Mesenteric fat pad (tissue), 1 donor: ENCODE data around the gene NDUFA6. TPM values are rescaled to one million over a fixed set of nuclear protein-coding genes. Genes with fewer than 3 reads are reported as not detected.

Experiments
- DNase-seq: peaks from one replicate; pipeline ENCODE4 v3.0.0-alpha.2; 2020; ENCODE audit warnings: low spot score
- total RNA-seq: library from RNA; stranded (reverse); fragmentation: NEBNext Ultra II Directional; extraction: Animal tissue kit (Norgen Biotek cat#: 25700); gene quantifications from one replicate; pipeline ENCODE4 v1.2.1, GENCODE V29; 2021
- donor health status: DM: yes; HTN: yes; CAD: no.

NDUFA6 gene
- total RNA-seq, 1 donor from 2014 or later: 55.8 TPM

DNA sequence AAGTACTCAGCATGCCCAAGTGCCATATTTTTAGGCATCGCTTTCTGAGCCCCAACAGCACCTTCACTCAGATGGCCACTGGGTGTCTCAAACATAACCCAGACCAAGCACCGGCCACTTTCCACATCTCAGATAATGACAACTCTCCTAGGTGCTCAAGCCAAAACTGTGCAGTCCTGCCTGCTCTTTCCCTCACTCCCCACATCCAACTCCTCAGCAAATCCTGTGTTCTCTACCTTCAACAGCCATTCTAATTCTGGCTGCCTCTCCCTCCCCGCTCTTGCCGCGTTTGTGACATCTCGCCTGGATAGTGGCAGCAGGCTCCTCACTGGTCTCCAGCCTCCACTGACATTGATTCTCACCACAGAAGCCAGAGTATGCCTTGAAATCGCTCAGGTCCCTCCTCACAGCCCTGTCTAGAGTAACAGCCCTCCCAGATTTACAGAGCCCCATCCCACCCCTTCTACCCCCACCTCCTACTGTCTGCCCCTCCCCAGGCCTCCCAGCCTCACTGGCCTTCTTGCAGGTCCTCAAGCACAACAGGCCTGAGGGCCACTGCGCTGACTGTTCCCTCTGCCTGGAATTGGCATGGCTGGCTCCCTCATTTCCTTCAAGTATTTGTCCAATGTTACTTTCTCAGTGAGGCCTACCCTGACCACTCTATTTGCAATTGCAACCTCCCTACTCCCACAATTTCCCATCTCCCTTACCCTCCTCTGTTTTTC is 17.8 kb downstream of the NDUFA6 start:
- peak; percentile 65 for DNase-seq

DNA sequence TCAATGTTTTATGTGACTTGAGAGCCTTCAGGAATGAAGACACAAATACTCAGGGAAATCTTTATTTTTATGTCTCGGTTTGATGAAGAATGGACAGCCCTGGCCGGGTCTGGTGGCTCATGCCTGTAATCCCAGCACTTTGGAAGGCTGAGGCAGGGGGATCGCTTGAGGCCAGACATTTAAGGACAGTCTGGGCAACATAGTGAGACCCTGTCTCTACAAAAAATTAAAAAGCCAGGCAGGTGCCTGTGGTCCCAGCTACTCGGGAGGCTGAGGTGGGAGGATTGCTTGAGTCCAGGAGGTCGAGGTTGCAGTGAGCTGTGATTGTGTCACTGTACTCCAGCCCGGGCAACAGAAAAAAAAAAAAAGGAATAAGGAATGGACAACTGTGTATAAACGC is 19.1 kb downstream of the NDUFA6 start:
- DNase-seq: peak; percentile 35

DNA sequence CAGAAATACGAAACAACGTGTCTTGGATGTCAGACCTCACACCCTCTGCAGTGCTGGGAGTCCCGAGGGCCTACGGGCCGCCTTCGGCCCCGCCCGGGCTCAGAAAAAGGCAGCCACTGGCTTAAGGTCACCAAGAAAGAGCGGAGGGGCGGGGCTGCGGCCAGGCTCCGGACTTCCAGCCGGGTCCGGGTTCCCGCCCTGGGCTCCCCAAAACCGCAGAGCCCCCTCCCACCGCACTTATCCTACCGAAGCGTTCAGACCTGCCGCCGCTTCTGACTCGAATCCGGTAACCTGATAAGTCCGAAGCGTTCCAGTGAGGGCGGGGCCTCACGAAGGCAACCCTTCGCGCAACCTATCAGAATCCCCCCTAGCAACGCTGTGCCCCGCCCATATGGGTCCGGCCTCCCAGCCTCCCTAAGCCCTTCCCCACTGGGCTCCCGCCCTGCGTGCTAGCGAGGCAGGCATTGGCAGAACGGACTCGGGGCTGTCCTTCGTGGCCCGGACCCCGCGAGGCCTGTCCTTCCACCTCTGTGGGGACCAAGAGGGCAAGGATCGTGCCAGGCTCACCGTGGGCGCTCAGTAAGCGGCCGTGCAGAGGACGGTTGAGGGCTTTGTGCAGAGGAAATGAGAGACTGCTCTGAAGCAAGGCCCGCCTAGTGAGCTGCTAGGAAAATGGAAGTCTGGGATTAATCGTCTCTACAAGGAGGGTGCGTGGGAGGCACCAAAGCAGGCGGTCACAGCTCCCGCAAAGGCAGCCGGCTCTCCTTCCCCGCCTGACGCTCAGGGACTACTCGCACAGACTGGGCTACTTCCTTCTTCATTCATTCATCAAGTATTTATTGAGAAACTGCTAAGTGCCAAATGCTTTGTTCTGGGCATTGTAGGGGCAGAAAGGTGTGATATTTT is 19.8 kb downstream of the NDUFA6 start, which contains the start of gene NAGA:
TSS of gene NAGA (minus strand) at position 296 of the 906 bp plus-strand sequence. CDS start 515 bp downstream, outside the sequence.
- DNase-seq: peak; percentile 97

DNA sequence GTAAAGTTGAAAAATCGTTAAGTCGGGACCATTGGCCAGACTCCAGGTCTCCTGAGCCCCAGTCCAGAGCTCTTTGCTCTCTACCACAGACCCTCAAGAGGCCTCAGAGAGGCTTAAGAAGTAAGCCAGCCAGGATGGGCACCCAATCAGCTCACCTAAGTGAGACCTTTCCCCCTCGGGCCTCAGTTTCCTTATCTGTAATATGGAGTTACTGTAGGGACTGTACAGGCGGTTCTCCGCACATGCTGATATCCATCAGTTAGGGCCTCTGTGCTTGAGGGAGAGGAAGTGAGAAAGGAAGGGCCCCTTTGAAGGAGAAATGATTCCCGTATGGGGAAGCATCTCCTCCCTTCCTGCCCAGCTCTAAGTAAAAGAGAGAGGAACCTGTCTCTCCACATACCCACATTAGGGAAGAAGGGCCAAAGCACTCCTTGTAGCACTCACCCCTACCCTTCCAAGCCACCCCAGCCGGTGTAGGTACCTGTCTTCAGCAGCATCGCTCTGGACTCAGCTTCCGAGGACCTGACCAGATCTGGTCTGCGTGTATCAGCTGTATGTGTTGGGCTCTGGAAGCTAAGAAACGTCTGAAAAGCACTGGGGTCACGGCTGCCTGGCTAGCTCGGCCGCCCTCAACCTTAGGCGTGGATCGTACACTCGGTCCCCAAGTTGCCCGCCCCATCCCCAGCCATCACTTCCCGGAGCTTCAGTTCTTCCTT is 20.6 kb downstream of the NDUFA6 start:
- DNase-seq: peak; percentile 28

DNA sequence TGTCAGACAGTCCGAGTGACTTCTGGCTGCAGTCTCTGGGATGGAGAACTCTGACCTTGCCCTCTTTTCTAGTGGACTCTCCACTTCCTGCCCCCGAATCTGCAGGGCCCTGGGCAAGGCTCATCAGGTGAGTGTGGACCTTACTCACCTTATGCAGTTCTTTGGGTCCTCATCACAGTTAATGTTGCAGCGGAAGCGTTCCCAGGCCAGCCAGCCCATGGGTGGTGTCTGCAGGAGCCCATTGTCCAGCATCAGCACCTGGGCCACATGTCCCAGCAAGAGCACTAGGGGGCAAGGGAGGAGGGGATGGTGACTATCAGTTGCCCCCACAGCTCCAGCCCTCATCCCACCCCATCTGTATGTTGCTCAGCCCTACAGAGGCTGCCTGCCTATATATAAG is 22.3 kb downstream of the NDUFA6 start:
- DNase-seq: peak; percentile 59

DNA sequence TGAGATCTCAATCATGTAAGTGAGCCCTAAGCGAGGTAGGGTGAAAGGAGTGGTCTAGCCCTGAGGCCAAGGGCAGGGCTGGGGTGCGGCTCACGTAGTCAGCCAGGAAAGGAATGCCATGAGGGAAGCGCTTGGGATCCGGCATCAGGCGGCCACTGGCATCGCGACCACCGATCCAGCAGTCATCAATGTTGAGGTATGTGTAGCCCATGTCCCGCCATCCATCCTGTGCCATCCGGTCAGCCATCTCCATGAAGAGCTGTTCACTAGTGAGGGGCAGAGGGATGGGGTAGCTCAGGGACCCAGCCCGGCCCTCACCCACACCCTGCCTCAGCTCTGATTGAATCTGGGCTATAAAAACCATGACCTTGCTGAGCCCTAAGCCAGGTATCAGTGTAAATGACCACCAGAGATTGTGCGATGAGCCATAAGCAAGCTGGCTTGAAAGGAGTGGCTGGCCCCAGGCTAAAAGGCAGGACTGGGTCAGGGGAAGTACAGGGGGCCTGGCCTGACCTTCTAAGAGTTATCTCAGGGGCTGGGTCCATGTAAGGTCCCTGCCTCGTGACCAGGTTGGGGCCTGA is 22.8 kb downstream of the NDUFA6 start:
- peak; percentile 65 for DNase-seq

DNA sequence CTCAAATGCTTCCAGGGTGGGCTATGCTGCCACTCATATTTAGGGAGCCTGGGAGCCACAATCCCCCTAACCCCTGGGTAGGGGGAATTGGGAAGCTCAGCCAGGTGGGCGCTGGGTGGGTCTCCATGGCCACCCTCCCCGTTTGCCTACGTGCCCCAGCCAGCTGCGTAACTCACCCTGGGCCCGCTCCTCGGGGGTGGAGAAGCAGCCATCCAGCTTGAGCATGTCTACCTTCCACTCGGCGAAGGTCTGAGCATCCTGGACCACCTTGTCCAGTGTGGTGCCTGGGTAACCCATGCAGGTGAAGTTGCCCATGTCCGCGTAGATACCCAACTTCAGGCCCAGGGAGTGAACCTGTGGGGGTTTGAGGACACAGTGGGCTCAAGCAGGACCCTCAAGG is 23.6 kb downstream of the NDUFA6 start:
- peak; percentile 72 for DNase-seq

DNA sequence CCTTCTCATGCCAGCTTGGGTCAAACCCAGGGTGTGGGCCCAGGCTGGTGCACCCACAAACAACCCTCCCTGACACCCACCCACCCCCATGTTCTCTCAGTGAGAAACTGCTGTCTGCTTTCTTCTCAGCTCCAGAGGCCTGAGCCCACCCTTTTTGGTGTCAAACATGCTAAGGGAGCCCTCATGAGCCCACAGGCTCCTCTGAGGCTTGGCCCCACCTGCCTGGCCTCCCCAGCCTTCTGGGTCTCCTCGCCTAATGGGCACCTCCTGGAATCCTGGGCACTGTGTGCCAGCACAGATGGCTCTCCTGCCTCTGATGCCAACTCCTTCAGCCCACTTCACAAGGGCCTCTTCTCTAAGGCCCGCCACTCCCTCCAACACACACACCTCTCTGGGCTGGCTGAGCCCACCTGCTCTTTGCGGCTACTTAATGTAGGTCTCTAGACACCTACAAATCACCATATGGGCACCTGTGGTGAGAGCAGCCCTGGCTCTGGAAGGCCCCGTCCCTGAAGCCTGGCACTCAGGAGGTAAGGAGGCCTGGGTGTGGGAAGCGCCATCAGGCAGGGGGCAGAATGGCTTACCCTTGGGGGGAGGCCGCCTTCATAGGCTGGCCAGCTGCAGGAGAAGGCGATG is 24.3 kb downstream of the NDUFA6 start:
- peak; percentile 62 for DNase-seq

DNA sequence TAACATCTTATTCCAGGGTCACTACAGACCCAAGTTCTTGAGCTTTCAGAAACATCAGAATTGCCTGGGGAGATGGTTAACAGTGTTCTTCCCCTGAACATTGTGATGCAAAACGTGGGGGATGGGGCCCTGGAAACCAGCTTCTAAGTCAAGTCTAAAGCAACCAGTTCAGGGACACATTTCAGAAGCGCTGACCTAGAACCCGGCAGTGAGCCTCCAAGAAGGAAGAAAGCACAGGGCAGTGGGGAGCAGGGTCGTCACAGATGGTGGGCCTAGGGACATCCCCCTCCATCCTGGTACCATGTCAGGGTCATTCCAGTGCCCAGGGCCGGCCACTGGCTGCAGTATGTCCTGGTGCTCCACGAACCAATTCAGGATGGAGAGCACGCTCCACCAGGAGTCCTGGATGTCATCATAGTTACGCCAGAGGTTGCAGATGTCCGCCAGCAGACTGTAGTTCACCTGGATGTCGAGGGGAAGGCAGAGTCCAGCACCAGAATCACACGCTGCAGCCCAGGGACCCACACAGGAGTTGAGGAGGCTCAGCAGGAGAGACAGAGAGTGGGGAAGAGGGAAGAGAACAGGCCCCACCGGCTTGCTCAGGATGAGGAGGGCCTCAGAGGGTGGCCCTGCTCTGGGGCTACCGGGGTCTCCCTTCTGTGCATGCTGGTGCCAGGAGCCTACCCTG is 25.0 kb downstream of the NDUFA6 start:
- peak; percentile 76 for DNase-seq

DNA sequence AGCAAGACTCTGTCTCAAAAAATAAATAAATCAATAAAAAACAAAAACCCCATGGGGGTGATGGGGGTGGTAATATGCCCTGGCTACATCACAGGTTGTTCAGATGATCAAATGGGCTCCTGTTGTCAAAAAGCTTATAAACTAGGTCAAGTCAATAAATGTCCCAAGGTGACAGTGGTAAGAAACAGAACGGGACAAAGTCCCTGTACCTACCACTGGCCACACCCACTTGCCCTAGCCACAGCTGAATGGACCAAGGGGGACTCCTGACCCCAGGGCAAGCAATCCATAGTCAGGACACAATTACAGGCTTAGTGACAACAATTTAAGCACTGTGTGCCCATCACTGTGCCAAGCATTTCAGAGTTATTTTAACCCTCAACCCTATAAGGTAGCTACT is 25.9 kb downstream of the NDUFA6 start:
- peak; percentile 39 for DNase-seq

DNA sequence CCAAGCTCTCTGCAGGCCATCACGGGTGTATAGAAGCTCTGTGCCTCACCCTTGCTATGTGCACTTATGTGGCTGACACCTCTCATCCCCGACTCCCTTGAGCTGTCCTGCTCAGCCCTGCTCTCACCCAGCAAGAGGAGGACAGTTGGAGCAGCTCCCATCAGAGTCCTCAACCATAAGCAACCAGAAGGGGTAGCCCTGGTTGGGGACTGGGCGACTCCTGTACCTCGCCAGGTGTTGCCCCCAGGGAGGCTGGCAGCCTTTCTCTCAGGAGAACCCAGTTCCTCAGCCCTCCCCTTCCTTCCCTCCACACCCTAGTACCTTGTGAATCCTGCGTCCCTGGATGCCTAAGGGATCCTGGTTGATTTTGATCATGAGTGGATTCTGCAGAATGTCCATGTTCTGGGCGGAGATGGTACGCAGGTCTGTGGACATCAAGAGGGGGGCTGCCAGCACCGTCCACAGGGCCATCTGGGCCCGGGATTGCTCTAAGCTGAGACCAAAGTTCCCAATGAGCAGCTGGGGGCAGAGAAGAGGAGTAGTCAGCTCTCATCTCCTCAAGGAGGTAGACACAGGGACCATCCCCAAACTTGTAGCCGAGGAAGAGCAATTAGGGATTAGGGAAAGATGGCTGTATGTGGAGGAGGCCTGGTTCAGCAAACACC is 27.9 kb downstream of the NDUFA6 start:
- DNase-seq: peak; percentile 55

DNA sequence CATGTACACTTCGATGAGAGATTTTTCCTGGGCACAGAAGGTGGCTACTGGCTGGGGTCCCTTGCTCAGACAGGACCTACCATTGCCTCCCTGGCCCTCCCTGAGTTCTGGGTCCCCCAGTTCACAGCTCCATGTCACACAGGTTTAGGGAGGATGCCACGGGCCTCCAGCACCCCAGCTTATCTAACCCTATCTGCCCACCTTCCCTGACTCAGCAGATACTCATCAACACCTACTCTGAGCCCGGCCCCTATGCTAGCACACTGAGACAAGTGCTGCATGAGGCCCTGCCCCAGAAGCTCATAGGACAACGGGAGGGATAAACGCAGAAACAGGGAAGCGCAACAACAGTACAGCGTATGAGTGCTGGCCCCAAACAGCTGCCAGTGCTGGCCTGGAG is 29.5 kb downstream of the NDUFA6 start:
- no peak for DNase-seq

DNA sequence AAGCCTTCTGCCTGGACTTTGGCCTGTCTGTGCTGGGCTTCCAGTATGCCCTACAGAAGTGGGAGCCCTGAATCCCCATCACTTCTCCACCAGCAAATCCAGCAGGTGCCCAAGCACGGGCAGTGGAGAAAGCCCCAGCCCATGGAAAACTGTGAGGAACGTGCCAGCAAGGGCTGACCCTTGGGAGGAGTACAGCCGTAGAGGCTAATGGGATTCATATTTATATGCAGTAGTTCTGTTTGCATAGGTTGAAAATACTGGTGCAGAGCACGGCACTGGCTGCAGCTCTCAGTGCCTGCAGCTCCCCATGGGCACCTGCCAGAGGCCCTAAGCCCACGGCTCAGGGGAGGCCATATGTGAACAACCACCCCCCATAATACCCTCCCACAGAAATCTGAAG is 30.1 kb downstream of the NDUFA6 start:
- DNase-seq: peak; percentile 62

DNA sequence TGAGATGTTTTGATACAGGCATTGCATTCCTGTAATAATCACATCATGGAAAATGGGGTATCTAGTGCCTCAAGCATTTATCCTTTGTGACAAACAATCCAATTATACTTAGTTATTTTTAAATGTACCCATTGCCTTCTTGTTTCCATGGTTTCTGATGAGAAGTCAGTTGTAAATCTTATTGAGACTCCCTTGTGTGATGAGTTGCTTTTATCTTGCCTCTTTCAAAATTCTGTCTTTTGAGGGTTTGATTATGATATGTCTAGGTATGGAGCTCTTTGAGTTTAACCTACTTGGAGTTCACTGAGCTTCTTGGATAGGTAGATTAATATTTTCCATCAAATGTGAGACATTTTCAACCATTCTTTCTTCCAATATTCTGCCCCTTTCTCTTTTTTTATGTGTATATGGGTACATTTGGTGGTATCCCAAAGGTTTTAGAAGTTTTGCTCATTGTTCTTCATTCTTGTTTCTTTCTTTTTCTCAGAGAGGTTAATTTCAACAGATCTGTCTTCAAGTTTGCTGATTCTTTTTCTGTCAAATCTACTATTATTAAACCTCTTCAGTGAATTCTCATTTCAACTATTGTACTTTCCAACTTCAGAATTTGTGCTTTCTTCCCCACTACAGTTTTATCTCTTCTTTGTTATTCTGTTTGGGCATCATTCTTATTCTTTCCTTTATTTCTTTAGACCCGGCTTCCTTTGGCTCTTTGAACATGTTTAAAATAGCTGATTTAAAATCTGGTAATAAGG is 33.6 kb downstream of the NDUFA6 start:
- DNase-seq: no peak

DNA sequence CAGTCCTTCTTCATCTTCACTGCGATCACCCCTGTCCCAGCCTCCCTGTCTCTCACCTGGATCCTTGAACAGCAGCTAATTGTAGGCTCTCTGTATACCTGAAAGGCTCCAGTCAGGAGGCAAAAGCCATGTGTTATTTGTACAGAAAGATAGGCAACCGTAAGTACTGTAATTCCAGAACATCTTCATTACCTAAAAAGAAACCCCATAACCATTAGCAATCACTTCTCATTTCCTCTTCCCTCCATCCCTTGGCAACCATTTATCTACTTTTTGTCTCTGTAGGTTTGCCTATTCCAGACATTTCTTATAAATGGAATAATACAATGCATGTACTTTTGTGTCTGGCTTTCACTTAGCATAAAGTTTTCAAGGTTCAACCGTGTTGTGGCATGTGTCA is 37.8 kb downstream of the NDUFA6 start:
- DNase-seq: peak; percentile 14

DNA sequence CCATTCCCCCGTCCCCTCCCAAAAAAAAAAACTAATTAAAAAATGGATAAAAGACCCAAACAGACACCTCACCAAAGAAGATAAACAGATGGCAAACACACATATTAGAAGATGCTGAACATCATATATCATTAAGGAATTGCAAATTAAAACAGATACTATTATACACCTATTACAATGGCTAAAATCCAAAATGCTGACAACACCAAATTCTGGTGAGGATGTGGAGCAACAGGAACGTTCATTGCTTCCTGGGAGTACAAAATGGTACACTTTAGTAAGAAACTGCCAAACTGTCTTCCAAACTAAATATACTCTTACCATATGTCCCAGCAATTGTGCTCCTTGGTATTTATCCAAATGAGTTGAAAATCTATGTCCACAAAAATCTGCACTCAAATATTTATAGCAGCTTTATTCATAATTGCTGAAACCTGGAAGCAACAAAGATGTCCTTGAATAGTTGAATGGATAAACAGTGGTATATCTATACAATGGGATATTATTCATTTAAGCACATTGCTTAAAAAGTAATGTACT is 39.9 kb downstream of the NDUFA6 start:
- no peak for DNase-seq

DNA sequence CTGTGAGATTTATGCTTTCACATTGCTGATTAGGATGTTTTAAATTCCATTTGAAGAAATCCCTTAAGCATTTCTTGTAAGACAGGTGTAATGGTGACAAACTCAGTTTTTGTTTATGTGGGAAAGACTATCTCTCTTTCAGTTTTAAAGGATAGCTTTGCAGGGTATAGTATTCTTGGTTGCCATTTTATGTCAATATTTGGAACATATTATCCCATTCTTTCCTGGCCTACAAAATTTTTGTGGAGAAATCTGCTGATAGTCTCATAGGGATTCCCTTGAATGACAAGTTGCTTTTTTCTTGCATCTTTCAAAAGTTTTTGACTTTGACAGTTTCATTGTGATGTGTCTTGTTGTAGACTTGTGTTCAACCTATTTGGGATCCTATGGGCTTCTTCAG is 48.8 kb downstream of the NDUFA6 start:
- DNase-seq: no peak

DNA sequence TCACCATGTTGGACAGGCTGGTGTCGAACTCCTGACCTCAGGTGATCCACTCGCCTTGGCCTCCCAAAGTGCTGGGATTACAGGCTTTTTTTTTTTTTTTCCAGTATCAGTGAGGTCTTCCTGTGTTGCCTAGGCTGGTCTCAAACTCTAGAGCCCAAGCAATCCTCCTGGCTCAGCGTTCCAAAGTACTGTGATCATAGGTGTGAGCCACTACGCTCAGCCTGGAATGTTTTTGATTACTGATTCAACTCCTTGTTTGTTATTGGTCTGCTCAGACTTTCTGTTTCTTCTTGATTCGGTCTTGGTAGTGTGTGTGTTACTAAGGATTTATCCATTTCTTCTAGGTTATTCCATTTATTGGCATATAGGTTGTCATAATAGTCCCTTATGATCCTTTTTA is 51.3 kb downstream of the NDUFA6 start:
- DNase-seq: no peak
